HEK293 (cell line): ENCODE results near the gene ACBD3.

Experiments
- ATF2 ChIP-seq: fragments of 450-650 bp; formaldehyde crosslinking; IDR thresholded peaks from 2 replicates; pipeline ENCODE4 v1.5.1; 2016; ENCODE audit warnings: missing biosample characterization, missing genetic modification characterization, low read depth
- EGR2 ChIP-seq: fragments of 450-650 bp; formaldehyde crosslinking; IDR thresholded peaks from 2 replicates; pipeline ENCODE4 v1.5.1; 2016; ENCODE audit warnings: low read depth, missing biosample characterization, missing genetic modification characterization
- GLIS1 ChIP-seq: fragments of 450-650 bp; formaldehyde crosslinking; IDR thresholded peaks from 2 replicates; pipeline ENCODE4 v1.5.1; 2016; ENCODE audit warnings: missing biosample characterization, missing genetic modification characterization
- IKZF3 ChIP-seq: fragments of 450-650 bp; IDR thresholded peaks from 2 replicates; pipeline ENCODE4 v1.5.0; 2018; ENCODE audit warnings: missing biosample characterization, mild to moderate bottlenecking, missing genetic modification characterization, moderate library complexity
- KLF1 ChIP-seq: fragments of 450-650 bp; formaldehyde crosslinking; IDR thresholded peaks from 2 replicates; pipeline ENCODE4 v1.5.1; 2016; ENCODE audit warnings: missing biosample characterization, missing genetic modification characterization
- KLF10 ChIP-seq: fragments of 450-650 bp; IDR thresholded peaks from 2 replicates; pipeline ENCODE4 v1.5.1; 2018; ENCODE audit warnings: missing biosample characterization, mild to moderate bottlenecking, missing genetic modification characterization
- KLF17 ChIP-seq: fragments of 450-650 bp; formaldehyde crosslinking; IDR thresholded peaks from 2 replicates; pipeline ENCODE4 v1.5.1; 2016; ENCODE audit warnings: missing biosample characterization, missing genetic modification characterization
- MYNN ChIP-seq: fragments of 450-650 bp; formaldehyde crosslinking; IDR thresholded peaks from 2 replicates; pipeline ENCODE4 v1.5.1; 2016; ENCODE audit warnings: missing biosample characterization, missing genetic modification characterization, borderline replicate concordance
- PRDM1 ChIP-seq: fragments of 450-650 bp; formaldehyde crosslinking; IDR thresholded peaks from 2 replicates; pipeline ENCODE4; 2016; ENCODE audit warnings: missing biosample characterization, missing genetic modification characterization
- ZFHX2 ChIP-seq: fragments of 450-650 bp; formaldehyde crosslinking; conservative IDR thresholded peaks from 2 replicates; pipeline ENCODE4 v1.5.1; 2016; ENCODE audit warnings: missing biosample characterization, missing genetic modification characterization
- ZFP69B ChIP-seq: fragments of 450-650 bp; formaldehyde crosslinking; IDR thresholded peaks from 2 replicates; pipeline ENCODE4 v1.5.1; 2016; ENCODE audit warnings: missing biosample characterization, missing genetic modification characterization
- ZIC2 ChIP-seq: fragments of 450-650 bp; formaldehyde crosslinking; IDR thresholded peaks from 2 replicates; pipeline ENCODE4 v1.5.1; 2016; ENCODE audit warnings: missing biosample characterization, missing genetic modification characterization
- ZNF10 ChIP-seq: fragments of 450-650 bp; formaldehyde crosslinking; IDR thresholded peaks from 2 replicates; pipeline ENCODE4 v1.5.1; 2017; ENCODE audit warnings: missing biosample characterization, missing genetic modification characterization
- ZNF157 ChIP-seq: fragments of 450-650 bp; formaldehyde crosslinking; IDR thresholded peaks from 2 replicates; pipeline ENCODE4 v1.5.1; 2016; ENCODE audit warnings: missing biosample characterization, missing genetic modification characterization
- ZNF239 ChIP-seq: fragments of 450-650 bp; formaldehyde crosslinking; IDR thresholded peaks from 2 replicates; pipeline ENCODE4 v1.5.1; 2016; ENCODE audit warnings: missing biosample characterization, missing genetic modification characterization
- ZNF280C ChIP-seq: fragments of 450-650 bp; formaldehyde crosslinking; IDR thresholded peaks from 2 replicates; pipeline ENCODE4 v1.5.1; 2016; ENCODE audit warnings: missing biosample characterization, missing genetic modification characterization
- ZNF324 ChIP-seq: fragments of 450-650 bp; formaldehyde crosslinking; IDR thresholded peaks from 2 replicates; pipeline ENCODE4 v1.5.1; 2016; ENCODE audit warnings: missing biosample characterization, missing genetic modification characterization
- ZNF350 ChIP-seq: fragments of 450-650 bp; formaldehyde crosslinking; IDR thresholded peaks from 2 replicates; pipeline ENCODE4 v1.5.0; 2017; ENCODE audit warnings: missing biosample characterization, mild to moderate bottlenecking, missing genetic modification characterization
- ZNF394 ChIP-seq: fragments of 450-650 bp; formaldehyde crosslinking; IDR thresholded peaks from 2 replicates; pipeline ENCODE4 v1.5.1; 2016; ENCODE audit warnings: missing biosample characterization, missing genetic modification characterization, mild to moderate bottlenecking, moderate library complexity, borderline replicate concordance
- ZNF416 ChIP-seq: fragments of 450-650 bp; formaldehyde crosslinking; IDR thresholded peaks from 2 replicates; pipeline ENCODE4 v1.5.1; 2016; ENCODE audit warnings: missing biosample characterization, missing genetic modification characterization
- ZNF426 ChIP-seq: fragments of 450-650 bp; formaldehyde crosslinking; IDR thresholded peaks from 2 replicates; pipeline ENCODE4 v1.5.1; 2017; ENCODE audit warnings: missing biosample characterization, missing genetic modification characterization, mild to moderate bottlenecking, inconsistent platforms, moderate library complexity
- ZNF558 ChIP-seq: fragments of 450-650 bp; formaldehyde crosslinking; IDR thresholded peaks from 2 replicates; pipeline ENCODE4 v1.5.1; 2016; ENCODE audit warnings: missing biosample characterization, missing genetic modification characterization
- ZNF571 ChIP-seq: fragments of 450-650 bp; formaldehyde crosslinking; IDR thresholded peaks from 2 replicates; pipeline ENCODE4 v1.5.0; 2017; ENCODE audit warnings: missing biosample characterization, missing genetic modification characterization
- ZNF610 ChIP-seq: fragments of 450-650 bp; formaldehyde crosslinking; IDR thresholded peaks from 2 replicates; pipeline ENCODE4 v1.5.1; 2016; ENCODE audit warnings: missing biosample characterization, missing genetic modification characterization, borderline replicate concordance
- ZNF664 ChIP-seq: fragments of 450-650 bp; formaldehyde crosslinking; IDR thresholded peaks from 2 replicates; pipeline ENCODE4 v1.5.1; 2016; ENCODE audit warnings: missing biosample characterization, missing genetic modification characterization
- ZNF843 ChIP-seq: fragments of 450-650 bp; formaldehyde crosslinking; IDR thresholded peaks from 2 replicates; pipeline ENCODE4 v1.5.1; 2016; ENCODE audit warnings: missing biosample characterization, missing genetic modification characterization
- TF ChIP-seq, protein P1 (sequence below): fragments of 450-650 bp; formaldehyde crosslinking; IDR thresholded peaks from 2 replicates; pipeline ENCODE4 v1.5.1; 2016; ENCODE audit warnings: missing biosample characterization, missing genetic modification characterization
- TF ChIP-seq, protein P2 (sequence below): fragments of 450-650 bp; formaldehyde crosslinking; IDR thresholded peaks from 2 replicates; pipeline ENCODE4 v1.5.1; 2017; ENCODE audit warnings: missing biosample characterization, mild to moderate bottlenecking, missing genetic modification characterization, moderate library complexity
- TF ChIP-seq, protein P3 (sequence below): fragments of 450-650 bp; formaldehyde crosslinking; IDR thresholded peaks from 2 replicates; pipeline ENCODE4 v1.5.1; 2016; ENCODE audit warnings: missing biosample characterization, missing genetic modification characterization

Gene ACBD3

DNA sequence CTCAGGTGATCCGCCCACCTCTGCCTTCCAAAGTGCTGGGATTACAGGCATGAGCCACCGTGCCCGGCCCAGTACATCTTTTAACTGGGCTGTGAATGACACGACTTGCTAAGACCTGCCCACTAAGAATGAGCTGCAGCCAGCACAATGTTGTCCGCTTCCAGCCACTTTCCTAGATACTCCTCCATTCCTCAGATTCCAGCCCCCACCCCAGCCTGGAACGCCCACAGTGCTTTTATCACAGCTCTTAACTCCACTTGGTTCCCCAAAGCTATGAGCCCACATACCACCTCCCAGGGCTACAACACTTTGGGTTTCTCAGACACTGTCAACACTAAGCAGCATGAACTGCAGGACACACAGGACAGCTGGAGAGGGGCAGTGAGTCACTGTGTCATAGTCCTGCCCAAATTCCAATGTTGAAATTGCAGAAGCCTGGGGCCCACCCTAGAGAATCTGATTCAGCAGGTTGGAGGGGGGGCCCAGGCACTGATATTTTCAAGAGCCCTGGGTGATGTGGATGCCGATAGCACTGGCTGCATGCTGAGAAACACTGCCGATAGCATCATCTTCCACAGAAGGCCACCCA lies 58.0 kb downstream of the ACBD3 start (continued):
- TF ChIP-seq, protein P1, sequence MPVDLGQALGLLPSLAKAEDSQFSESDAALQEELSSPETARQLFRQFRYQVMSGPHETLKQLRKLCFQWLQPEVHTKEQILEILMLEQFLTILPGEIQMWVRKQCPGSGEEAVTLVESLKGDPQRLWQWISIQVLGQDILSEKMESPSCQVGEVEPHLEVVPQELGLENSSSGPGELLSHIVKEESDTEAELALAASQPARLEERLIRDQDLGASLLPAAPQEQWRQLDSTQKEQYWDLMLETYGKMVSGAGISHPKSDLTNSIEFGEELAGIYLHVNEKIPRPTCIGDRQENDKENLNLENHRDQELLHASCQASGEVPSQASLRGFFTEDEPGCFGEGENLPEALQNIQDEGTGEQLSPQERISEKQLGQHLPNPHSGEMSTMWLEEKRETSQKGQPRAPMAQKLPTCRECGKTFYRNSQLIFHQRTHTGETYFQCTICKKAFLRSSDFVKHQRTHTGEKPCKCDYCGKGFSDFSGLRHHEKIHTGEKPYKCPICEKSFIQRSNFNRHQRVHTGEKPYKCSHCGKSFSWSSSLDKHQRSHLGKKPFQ (tag by site-specific recombination) = no peak
- TF ChIP-seq ATF2 (no peak), ZNF157 (tag by site-specific recombination) (no peak), KLF10 (tag by site-specific recombination) (no peak), ZNF394 (tag by site-specific recombination) (no peak), MYNN (tag by site-specific recombination) (no peak), ZNF843 (tag by site-specific recombination) (no peak), ZFP69B (tag by site-specific recombination) (peak; percentile 69; the same call in 1 of the 2 replicates), ZNF350 (no peak), ZNF571 (tag by site-specific recombination) (no peak), GLIS1 (0 out of 2 replicates have a peak, but pooled peaks have one; percentile 25), ZIC2 (tag by site-specific recombination) (peak; percentile 98), ZNF558 (tag by site-specific recombination) (no peak), ZFHX2 (peak; percentile 95), KLF17 (tag by site-specific recombination) (0 out of 2 replicates have a peak, but pooled peaks have one; percentile 15), ZNF610 (tag by site-specific recombination) (no peak), ZNF416 (tag by site-specific recombination) (no peak), KLF1 (tag by site-specific recombination) (no peak), EGR2 (tag by site-specific recombination) (peak; percentile 92), ZNF664 (tag by site-specific recombination) (no peak), ZNF280C (no peak), ZNF239 (no peak), IKZF3 (no peak), ZNF426 (tag by site-specific recombination) (no peak), ZNF10 (tag by site-specific recombination) (0 out of 2 replicates have a peak, but pooled peaks have one; percentile 38), PRDM1 (tag by site-specific recombination) (no peak), ZNF324 (tag by site-specific recombination) (no peak)
- TF ChIP-seq, protein P2, sequence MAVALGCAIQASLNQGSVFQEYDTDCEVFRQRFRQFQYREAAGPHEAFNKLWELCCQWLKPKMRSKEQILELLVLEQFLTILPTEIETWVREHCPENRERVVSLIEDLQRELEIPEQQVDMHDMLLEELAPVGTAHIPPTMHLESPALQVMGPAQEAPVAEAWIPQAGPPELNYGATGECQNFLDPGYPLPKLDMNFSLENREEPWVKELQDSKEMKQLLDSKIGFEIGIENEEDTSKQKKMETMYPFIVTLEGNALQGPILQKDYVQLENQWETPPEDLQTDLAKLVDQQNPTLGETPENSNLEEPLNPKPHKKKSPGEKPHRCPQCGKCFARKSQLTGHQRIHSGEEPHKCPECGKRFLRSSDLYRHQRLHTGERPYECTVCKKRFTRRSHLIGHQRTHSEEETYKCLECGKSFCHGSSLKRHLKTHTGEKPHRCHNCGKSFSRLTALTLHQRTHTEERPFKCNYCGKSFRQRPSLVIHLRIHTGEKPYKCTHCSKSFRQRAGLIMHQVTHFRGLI (tag by site-specific recombination) = no peak
- TF ChIP-seq, protein P3, sequence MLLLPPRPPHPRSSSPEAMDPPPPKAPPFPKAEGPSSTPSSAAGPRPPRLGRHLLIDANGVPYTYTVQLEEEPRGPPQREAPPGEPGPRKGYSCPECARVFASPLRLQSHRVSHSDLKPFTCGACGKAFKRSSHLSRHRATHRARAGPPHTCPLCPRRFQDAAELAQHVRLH = no peak
- TF ChIP-seq, all 188 proteins: peak for 11
